ENCODE results near the gene SBNO2.

- TF ChIP-seq CTCF (IDR thresholded peaks at IDR 0.05) (no peak), POLR2A (IDR thresholded peaks at IDR 0.05) (no peak)
Observed at GRCh38 chr19:1105008-1105872, 68.8 kb downstream of the SBNO2 start.
